A549 (cell line): Measurements from ENCODE around the gene CALML4.
"Not testable (repeated sequence)": the region's sequence is repeated elsewhere in the genome, so short reads cannot be mapped to it uniquely, and the experiment has no call there.

Experiments used
- BHLHE40 ChIP-seq: IDR thresholded peaks from 2 replicates; pipeline ENCODE4 v1.6.1; 2012; ENCODE audit warnings: low read depth, low read length, inconsistent platforms
- EP300 ChIP-seq, 2 experiments: fragments of >200 bp; sonication (Bioruptor Twin); formaldehyde crosslinking; IDR thresholded peaks; 2 replicates in 1 of 2; 3 replicates in 1 of 2; pipeline ENCODE4 v1.6.1; 2016 to 2017
- ESRRA ChIP-seq: fragments of 150-350 bp; IDR thresholded peaks from 2 replicates; pipeline ENCODE4 v1.6.1; 2014; ENCODE audit warnings: mild to moderate bottlenecking, low read length, borderline replicate concordance
- NFE2L2 ChIP-seq: fragments of 150-350 bp; conservative IDR thresholded peaks from 2 replicates; pipeline ENCODE4 v1.6.1; 2014; ENCODE audit warnings: low read length
- RFX5 ChIP-seq: fragments of 450-650 bp; IDR thresholded peaks from 2 replicates; pipeline ENCODE4 v1.7.1; 2014; ENCODE audit warnings: antibody characterized with exemption, mild to moderate bottlenecking, moderate library complexity
- TF ChIP-seq, protein P1 (sequence below): fragments of >200 bp; sonication (Bioruptor Twin); formaldehyde crosslinking; IDR thresholded peaks from 3 replicates; pipeline ENCODE4 v1.5.1; 2016
- TF ChIP-seq, protein P2 (sequence below): IDR thresholded peaks from 2 replicates; pipeline ENCODE4 v1.6.1; 2012
- TF ChIP-seq, protein P3 (sequence below): fragments of 200-600 bp; sonication (generic); IDR thresholded peaks from 2 replicates; pipeline ENCODE4 v1.6.1; 2016; ENCODE audit warnings: antibody characterized with exemption, mild to moderate bottlenecking, moderate library complexity
- TF ChIP-seq, protein P4 (sequence below): fragments of >200 bp; sonication (Bioruptor Twin); formaldehyde crosslinking; IDR thresholded peaks from 3 replicates; pipeline ENCODE4 v1.6.1; 2016
- TF ChIP-seq, protein P5 (sequence below): IDR thresholded peaks from 2 replicates; pipeline ENCODE4 v1.6.1; 2012

DNA sequence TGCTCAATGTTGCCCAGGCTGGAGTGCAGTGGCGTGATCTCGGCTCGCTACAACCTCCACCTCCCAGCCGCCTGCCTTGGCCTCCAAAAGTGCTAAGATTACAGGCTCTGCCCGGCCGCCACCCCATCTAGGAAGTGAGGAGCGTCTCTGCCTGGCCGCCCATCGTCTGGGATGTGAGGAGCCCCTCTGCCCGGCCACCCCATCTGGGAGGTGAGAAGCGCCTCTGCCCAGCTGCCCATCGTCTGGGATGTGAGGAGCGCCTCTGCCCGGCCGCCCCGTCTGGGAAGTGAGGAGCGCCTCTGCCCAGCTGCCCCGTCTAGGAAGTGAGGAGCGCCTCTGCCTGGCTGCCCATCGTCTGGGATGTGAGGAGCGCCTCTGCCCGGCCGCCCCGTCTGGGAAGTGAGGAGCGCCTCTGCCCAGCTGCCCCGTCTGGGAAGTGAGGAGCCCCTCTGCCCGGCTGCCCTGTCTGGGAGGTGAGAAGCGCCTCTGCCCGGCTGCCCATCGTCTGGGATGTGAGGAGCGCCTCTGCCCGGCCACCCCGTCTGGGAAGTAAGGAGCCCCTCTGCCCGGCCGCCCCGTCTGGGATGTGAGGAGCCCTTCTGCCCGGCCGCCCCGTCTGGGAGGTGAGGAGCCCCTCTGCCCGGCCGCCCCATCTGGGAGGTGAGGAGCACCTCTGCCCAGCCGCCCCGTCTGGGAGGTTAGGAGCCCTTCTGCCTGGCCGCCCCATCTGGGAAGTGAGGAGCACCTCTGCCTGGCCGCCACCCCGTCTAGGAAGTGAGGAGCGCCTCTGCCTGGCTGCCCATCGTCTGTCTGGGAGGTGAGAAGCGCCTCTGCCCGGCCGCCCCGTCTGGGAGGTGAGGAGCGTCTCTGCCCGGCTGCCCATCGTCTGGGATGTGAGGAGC lies 16.6 kb upstream of the CALML4 start:
- TF ChIP-seq, protein P1, sequence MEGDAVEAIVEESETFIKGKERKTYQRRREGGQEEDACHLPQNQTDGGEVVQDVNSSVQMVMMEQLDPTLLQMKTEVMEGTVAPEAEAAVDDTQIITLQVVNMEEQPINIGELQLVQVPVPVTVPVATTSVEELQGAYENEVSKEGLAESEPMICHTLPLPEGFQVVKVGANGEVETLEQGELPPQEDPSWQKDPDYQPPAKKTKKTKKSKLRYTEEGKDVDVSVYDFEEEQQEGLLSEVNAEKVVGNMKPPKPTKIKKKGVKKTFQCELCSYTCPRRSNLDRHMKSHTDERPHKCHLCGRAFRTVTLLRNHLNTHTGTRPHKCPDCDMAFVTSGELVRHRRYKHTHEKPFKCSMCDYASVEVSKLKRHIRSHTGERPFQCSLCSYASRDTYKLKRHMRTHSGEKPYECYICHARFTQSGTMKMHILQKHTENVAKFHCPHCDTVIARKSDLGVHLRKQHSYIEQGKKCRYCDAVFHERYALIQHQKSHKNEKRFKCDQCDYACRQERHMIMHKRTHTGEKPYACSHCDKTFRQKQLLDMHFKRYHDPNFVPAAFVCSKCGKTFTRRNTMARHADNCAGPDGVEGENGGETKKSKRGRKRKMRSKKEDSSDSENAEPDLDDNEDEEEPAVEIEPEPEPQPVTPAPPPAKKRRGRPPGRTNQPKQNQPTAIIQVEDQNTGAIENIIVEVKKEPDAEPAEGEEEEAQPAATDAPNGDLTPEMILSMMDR: not testable (repeated sequence)
- TF ChIP-seq RFX5; EP300 (IDR thresholded peaks at IDR 0.05); BHLHE40; ESRRA; NFE2L2: not testable (repeated sequence)
- TF ChIP-seq, protein P2, sequence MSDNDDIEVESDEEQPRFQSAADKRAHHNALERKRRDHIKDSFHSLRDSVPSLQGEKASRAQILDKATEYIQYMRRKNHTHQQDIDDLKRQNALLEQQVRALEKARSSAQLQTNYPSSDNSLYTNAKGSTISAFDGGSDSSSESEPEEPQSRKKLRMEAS: not testable (repeated sequence)
- TF ChIP-seq, protein P3, sequence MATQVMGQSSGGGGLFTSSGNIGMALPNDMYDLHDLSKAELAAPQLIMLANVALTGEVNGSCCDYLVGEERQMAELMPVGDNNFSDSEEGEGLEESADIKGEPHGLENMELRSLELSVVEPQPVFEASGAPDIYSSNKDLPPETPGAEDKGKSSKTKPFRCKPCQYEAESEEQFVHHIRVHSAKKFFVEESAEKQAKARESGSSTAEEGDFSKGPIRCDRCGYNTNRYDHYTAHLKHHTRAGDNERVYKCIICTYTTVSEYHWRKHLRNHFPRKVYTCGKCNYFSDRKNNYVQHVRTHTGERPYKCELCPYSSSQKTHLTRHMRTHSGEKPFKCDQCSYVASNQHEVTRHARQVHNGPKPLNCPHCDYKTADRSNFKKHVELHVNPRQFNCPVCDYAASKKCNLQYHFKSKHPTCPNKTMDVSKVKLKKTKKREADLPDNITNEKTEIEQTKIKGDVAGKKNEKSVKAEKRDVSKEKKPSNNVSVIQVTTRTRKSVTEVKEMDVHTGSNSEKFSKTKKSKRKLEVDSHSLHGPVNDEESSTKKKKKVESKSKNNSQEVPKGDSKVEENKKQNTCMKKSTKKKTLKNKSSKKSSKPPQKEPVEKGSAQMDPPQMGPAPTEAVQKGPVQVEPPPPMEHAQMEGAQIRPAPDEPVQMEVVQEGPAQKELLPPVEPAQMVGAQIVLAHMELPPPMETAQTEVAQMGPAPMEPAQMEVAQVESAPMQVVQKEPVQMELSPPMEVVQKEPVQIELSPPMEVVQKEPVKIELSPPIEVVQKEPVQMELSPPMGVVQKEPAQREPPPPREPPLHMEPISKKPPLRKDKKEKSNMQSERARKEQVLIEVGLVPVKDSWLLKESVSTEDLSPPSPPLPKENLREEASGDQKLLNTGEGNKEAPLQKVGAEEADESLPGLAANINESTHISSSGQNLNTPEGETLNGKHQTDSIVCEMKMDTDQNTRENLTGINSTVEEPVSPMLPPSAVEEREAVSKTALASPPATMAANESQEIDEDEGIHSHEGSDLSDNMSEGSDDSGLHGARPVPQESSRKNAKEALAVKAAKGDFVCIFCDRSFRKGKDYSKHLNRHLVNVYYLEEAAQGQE: not testable (repeated sequence)
- TF ChIP-seq, protein P4, sequence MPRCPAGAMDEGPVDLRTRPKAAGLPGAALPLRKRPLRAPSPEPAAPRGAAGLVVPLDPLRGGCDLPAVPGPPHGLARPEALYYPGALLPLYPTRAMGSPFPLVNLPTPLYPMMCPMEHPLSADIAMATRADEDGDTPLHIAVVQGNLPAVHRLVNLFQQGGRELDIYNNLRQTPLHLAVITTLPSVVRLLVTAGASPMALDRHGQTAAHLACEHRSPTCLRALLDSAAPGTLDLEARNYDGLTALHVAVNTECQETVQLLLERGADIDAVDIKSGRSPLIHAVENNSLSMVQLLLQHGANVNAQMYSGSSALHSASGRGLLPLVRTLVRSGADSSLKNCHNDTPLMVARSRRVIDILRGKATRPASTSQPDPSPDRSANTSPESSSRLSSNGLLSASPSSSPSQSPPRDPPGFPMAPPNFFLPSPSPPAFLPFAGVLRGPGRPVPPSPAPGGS: not testable (repeated sequence)
- TF ChIP-seq, protein P5, sequence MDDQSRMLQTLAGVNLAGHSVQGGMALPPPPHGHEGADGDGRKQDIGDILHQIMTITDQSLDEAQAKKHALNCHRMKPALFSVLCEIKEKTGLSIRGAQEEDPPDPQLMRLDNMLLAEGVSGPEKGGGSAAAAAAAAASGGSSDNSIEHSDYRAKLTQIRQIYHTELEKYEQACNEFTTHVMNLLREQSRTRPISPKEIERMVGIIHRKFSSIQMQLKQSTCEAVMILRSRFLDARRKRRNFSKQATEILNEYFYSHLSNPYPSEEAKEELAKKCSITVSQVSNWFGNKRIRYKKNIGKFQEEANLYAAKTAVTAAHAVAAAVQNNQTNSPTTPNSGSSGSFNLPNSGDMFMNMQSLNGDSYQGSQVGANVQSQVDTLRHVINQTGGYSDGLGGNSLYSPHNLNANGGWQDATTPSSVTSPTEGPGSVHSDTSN: not testable (repeated sequence)
